H9 (cell line): ENCODE results near the gene DPAGT1. TPM values are rescaled to one million over a fixed set of nuclear protein-coding genes. Genes with fewer than 3 reads are reported as not detected.
A peak's percentile ranks its signal among the peaks of the same experiment; 100 is the strongest.

Source experiments
- DNase-seq: peaks from one replicate; pipeline ENCODE4 v3.0.0-alpha.2; 2017
- H2AFZ ChIP-seq: one replicate; pipeline ENCODE4 v1.6.1; 2013; ENCODE audit warnings: mild to moderate bottlenecking, low read length, control low read depth, moderate library complexity
- H2AK5ac ChIP-seq: 2 replicates; pipeline ENCODE4 v1.6.1; 2013; ENCODE audit warnings: low read length, control low read depth, mixed read lengths; ENCODE audit not compliant: insufficient read length
- H2BK120ac ChIP-seq: one replicate; pipeline ENCODE4 v1.6.1; 2013; ENCODE audit warnings: low read depth, mild to moderate bottlenecking, low read length, control low read depth, inconsistent platforms; ENCODE audit not compliant: poor library complexity, severe bottlenecking
- H2BK12ac ChIP-seq: 2 replicates; pipeline ENCODE4 v1.6.1; 2013; ENCODE audit warnings: low read length, control low read depth, mixed read lengths, low read depth; ENCODE audit not compliant: insufficient read length
- H2BK15ac ChIP-seq: 2 replicates; pipeline ENCODE4 v1.6.1; 2013; ENCODE audit warnings: low read depth, low read length, control low read depth
- H2BK20ac ChIP-seq: one replicate; pipeline ENCODE4 v1.6.1; 2013; ENCODE audit warnings: low read depth, mild to moderate bottlenecking, low read length, control low read depth, inconsistent platforms; ENCODE audit not compliant: poor library complexity, severe bottlenecking
- H2BK5ac ChIP-seq: 2 replicates; pipeline ENCODE4 v1.6.1; 2013; ENCODE audit warnings: low read length, control low read depth, mixed read lengths; ENCODE audit not compliant: insufficient read length
- H3K14ac ChIP-seq: 2 replicates; pipeline ENCODE4 v1.6.1; 2013; ENCODE audit warnings: low read length, control low read depth; ENCODE audit not compliant: insufficient read depth
- H3K18ac ChIP-seq: 2 replicates; pipeline ENCODE4 v1.6.1; 2013; ENCODE audit warnings: low read depth, mild to moderate bottlenecking, mixed read lengths, low read length, control low read depth; ENCODE audit not compliant: insufficient read length
- H3K23ac ChIP-seq: 2 replicates; pipeline ENCODE4 v1.6.1; 2013; ENCODE audit warnings: low read length, control low read depth, mixed read lengths, low read depth; ENCODE audit not compliant: insufficient read length
- H3K23me2 ChIP-seq: 2 replicates; pipeline ENCODE4 v1.6.1; 2013; ENCODE audit warnings: low read depth, mild to moderate bottlenecking, mixed read lengths, low read length, control low read depth; ENCODE audit not compliant: insufficient read length, poor library complexity, severe bottlenecking
- H3K27ac ChIP-seq: 2 replicates; pipeline ENCODE4 v1.5.1; 2013; ENCODE audit warnings: low read length, control low read depth, mixed read lengths, low read depth; ENCODE audit not compliant: insufficient read length
- H3K27me3 ChIP-seq: 2 replicates; pipeline ENCODE4 v1.6.1; 2013; ENCODE audit warnings: low read length, control low read depth, inconsistent platforms; ENCODE audit not compliant: insufficient read depth
- H3K4ac ChIP-seq: 2 replicates; pipeline ENCODE4 v1.6.1; 2013; ENCODE audit warnings: low read depth, mild to moderate bottlenecking, control low read depth, inconsistent platforms, low read length, moderate library complexity
- H3K4me1 ChIP-seq: 2 replicates; pipeline ENCODE4 v1.6.1; 2013; ENCODE audit warnings: low read length, control low read depth, inconsistent platforms; ENCODE audit not compliant: insufficient read depth
- H3K4me2 ChIP-seq: 2 replicates; pipeline ENCODE4 v1.6.1; 2013; ENCODE audit warnings: low read length, control low read depth, mixed read lengths; ENCODE audit not compliant: insufficient read length, insufficient read depth
- H3K56ac ChIP-seq: 2 replicates; pipeline ENCODE4 v1.6.1; 2013; ENCODE audit warnings: low read depth, mild to moderate bottlenecking, mixed read lengths, low read length, control low read depth; ENCODE audit not compliant: insufficient read length
- H3K79me1 ChIP-seq: 2 replicates; pipeline ENCODE4 v1.6.1; 2013; ENCODE audit warnings: low read depth, mild to moderate bottlenecking, moderate library complexity, low read length, control low read depth, inconsistent platforms; ENCODE audit not compliant: insufficient read depth, poor library complexity, severe bottlenecking
- H3K79me2 ChIP-seq: 2 replicates; pipeline ENCODE4 v1.6.1; 2013; ENCODE audit warnings: low read length, control low read depth, inconsistent platforms; ENCODE audit not compliant: insufficient read depth
- H3K9ac ChIP-seq: 2 replicates; pipeline ENCODE4 v1.6.1; 2013; ENCODE audit warnings: low read length, control low read depth, mixed read lengths; ENCODE audit not compliant: insufficient read length; ENCODE audit errors: extremely low read depth
- H3K9me3 ChIP-seq: one replicate; pipeline ENCODE4 v1.6.1; 2013; ENCODE audit warnings: low read depth, low read length, inconsistent platforms; ENCODE audit not compliant: control insufficient read depth
- H3T11ph ChIP-seq: one replicate; pipeline ENCODE4 v1.6.1; 2013; ENCODE audit warnings: mild to moderate bottlenecking, low read length, control low read depth, inconsistent platforms
- H4K20me1 ChIP-seq: one replicate; pipeline ENCODE4 v1.6.1; 2013; ENCODE audit not compliant: control insufficient read depth, insufficient read length, insufficient read depth
- H4K5ac ChIP-seq: 2 replicates; pipeline ENCODE4 v1.6.1; 2013; ENCODE audit warnings: low read depth, mild to moderate bottlenecking, mixed read lengths, low read length, control low read depth; ENCODE audit not compliant: insufficient read length
- H4K8ac ChIP-seq: replicated peaks from 2 replicates; pipeline ENCODE4 v1.6.1; 2013; ENCODE audit warnings: low read length, control low read depth, mixed read lengths, low read depth; ENCODE audit not compliant: insufficient read length
- H4K91ac ChIP-seq: 2 replicates; pipeline ENCODE4 v1.6.1; 2013; ENCODE audit warnings: low read depth, mild to moderate bottlenecking, moderate library complexity, mixed read lengths, low read length, control low read depth; ENCODE audit not compliant: insufficient read length
- H3K27ac Mint-ChIP-seq, 3 experiments: 2 replicates in 2 of 3; 3 replicates in 1 of 3; pipeline ENCODE4 v1.8.0; 2020 to 2021; ENCODE audit warnings: mixed read lengths in 3 of 3, mild to moderate bottlenecking in 1 of 3, moderate library complexity in 1 of 3
- H3K27me3 Mint-ChIP-seq: 2 replicates; pipeline ENCODE4 v1.8.0; 2021; ENCODE audit warnings: low read depth, mild to moderate bottlenecking, moderate library complexity, mixed read lengths
- H3K36me3 Mint-ChIP-seq, 3 experiments: 2 replicates in 2 of 3; 3 replicates in 1 of 3; pipeline ENCODE4 v1.8.0; 2020 to 2021; ENCODE audit warnings: low read depth in 3 of 3, mixed read lengths in 3 of 3; ENCODE audit not compliant: insufficient read depth in 1 of 3
- H3K4me1 Mint-ChIP-seq, 2 experiments: 2 replicates each; pipeline ENCODE4 v1.8.0; 2020; ENCODE audit warnings: mixed read lengths in 2 of 2
- H3K4me3 Mint-ChIP-seq, 2 experiments: 2 replicates in 1 of 2; 3 replicates in 1 of 2; pipeline ENCODE4 v1.8.0; 2020 to 2021; ENCODE audit warnings: mild to moderate bottlenecking in 2 of 2, mixed read lengths in 2 of 2, moderate library complexity in 1 of 2
- H3K9me3 Mint-ChIP-seq, 2 experiments: 2 replicates in 1 of 2; 3 replicates in 1 of 2; pipeline ENCODE4 v1.8.0; 2020; ENCODE audit warnings: mild to moderate bottlenecking in 2 of 2, mixed read lengths in 2 of 2, moderate library complexity in 1 of 2
- WGBS: extraction: QIAGEN DNeasy Blood & Tissue Kit; methylation state at CpG from one replicate; pipeline ENCODE4 v1.1.7; 2013; ENCODE audit warnings: missing lambda C conversion rate, low lambda C conversion rate, mixed read lengths; ENCODE audit not compliant: insufficient read length; ENCODE audit errors: extremely low coverage; 5-methylcytosine and 5-hydroxymethylcytosine counted together
- total RNA-seq: library from RNA; stranded (reverse); gene quantifications from 2 replicates; pipeline ENCODE4 v1.2.1, GENCODE V29; 2021
- TF ChIP-seq, protein P1 (sequence below): fragments of 200-600 bp; sonication (generic); conservative IDR thresholded peaks from 3 replicates; pipeline ENCODE4 v1.8.0; 2021; ENCODE audit warnings: antibody characterized with exemption, mild to moderate bottlenecking

Gene DPAGT1
- total RNA-seq, 1 experiment from 2014 or later = 43.6 TPM

DNA sequence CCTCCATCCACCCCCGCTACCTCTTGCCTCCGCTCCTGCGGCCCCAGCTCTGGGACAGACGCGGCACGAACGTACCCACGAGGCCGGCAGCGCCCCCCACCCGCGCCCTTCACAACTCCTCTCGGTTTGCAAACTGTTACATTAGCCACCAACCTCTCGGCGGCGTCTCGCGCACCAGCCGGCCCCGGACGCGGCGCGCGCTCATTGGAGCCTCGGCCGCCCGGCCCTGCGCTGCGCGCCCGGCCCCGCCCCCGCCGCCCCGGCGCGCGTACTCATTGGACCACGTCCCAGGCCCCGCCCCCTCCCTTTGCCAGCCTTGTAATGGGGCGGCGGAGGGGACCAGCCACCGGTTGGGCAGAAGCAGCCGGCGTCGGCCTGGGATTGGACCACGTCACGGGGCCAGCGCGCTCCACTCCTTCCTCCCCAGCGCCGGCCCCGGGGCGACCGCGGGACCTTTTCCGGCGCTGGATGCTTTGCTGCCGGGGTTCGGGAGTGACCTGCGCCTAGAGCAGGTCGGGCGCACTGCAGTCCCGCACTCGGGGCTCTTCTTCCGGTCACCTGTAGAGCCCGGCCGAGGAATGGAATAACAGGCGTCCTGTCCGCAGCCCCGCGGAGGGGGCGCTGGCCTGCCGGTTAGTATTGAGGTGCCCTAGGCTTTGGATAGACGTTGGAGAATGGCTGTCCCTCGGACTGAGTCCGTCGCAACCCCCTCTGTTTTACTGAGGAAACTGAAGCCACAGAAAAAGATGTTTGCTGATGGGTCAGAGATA, 44.5 kb downstream of the DPAGT1 start, which contains the start of gene HYOU1:
Gene HYOU1 (minus strand): TSS at position 206 of the 770 bp plus-strand sequence. CDS start 1,045 bp downstream, outside the sequence.
- Histone ChIP-seq H4K5ac (no peak within 1 kb of the TSS), H3K14ac (peak within 1 kb of the TSS; percentile 87), H2BK120ac (no peak within 1 kb of the TSS), H3K4me2 (peak within 1 kb of the TSS; percentile 77), H3K27me3 (0 out of 2 replicates have a peak, but pooled peaks cover 3% of the 10 kb centered on the region), H2BK12ac (no peak within 1 kb of the TSS), H3K9ac (peak within 1 kb of the TSS; percentile 86), H3K9me3 (no peaks in the 10 kb centered on the region), H3K79me2 (peaks cover 10% of the 10 kb centered on the region), H2BK20ac (no peak within 1 kb of the TSS), H3K27ac (peak within 1 kb of the TSS; percentile 29), H3K4me1 (no peaks in the 10 kb centered on the region; the same call in 1 of the 2 replicates), H4K91ac (no peak within 1 kb of the TSS), H4K20me1 (no peaks in the 10 kb centered on the region), H3K56ac (no peak within 1 kb of the TSS), H2AK5ac (no peak within 1 kb of the TSS), H3K23ac (no peak within 1 kb of the TSS), H4K8ac (no peak within 1 kb of the TSS), H2AFZ (no peak within 1 kb of the TSS), H3K23me2 (peaks cover 6% of the 10 kb centered on the region), H3K18ac (peak within 1 kb of the TSS; percentile 92), H2BK5ac (no peak within 1 kb of the TSS), H3K4ac (no peak within 1 kb of the TSS), H3T11ph (no peak within 1 kb of the TSS), H2BK15ac (no peak within 1 kb of the TSS), H3K79me1 (peaks cover 13% of the 10 kb centered on the region)
- Mint-ChIP-seq H3K4me3 (peak within 1 kb of the TSS; percentile 95 to 99), H3K9me3 (peaks cover 0 to 2% of the 10 kb centered on the region in 2 experiments; a peak in 3 of 5 replicates), H3K27me3 (no peaks in the 10 kb centered on the region), H3K4me1 (peaks cover 13 to 22% of the 10 kb centered on the region in 2 experiments), H3K36me3 (peaks cover 43 to 46% (median 43%) of the 10 kb centered on the region in 3 experiments), H3K27ac (peak within 1 kb of the TSS; percentile 96 to 99 (median 99))
- DNase-seq = peak; percentile 99
- WGBS = no CpG with 5 or more reads among the region's 79 CpGs
- TF ChIP-seq, protein P1, sequence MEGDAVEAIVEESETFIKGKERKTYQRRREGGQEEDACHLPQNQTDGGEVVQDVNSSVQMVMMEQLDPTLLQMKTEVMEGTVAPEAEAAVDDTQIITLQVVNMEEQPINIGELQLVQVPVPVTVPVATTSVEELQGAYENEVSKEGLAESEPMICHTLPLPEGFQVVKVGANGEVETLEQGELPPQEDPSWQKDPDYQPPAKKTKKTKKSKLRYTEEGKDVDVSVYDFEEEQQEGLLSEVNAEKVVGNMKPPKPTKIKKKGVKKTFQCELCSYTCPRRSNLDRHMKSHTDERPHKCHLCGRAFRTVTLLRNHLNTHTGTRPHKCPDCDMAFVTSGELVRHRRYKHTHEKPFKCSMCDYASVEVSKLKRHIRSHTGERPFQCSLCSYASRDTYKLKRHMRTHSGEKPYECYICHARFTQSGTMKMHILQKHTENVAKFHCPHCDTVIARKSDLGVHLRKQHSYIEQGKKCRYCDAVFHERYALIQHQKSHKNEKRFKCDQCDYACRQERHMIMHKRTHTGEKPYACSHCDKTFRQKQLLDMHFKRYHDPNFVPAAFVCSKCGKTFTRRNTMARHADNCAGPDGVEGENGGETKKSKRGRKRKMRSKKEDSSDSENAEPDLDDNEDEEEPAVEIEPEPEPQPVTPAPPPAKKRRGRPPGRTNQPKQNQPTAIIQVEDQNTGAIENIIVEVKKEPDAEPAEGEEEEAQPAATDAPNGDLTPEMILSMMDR = peak; percentile 51; the same call in 2 of the 3 replicates
